A673 (cell line): ENCODE data around the gene HMGCLL1. TPM values are rescaled to one million over a fixed set of nuclear protein-coding genes. Genes with fewer than 3 reads are reported as not detected.

Source experiments
- BruUV-seq: library from RNA; stranded (reverse); fragments of 400-500 nt; replicated peaks from 2 replicates; lab custom pipeline; 2021; lab: Mats Ljungman, UMichigan
- CTCF ChIA-PET: fragments of 300-600 bp; sonication (Branson Sonifier 250); formaldehyde crosslinking; loops from one replicate; lab custom pipeline; 2022; ENCODE audit warnings: antibody characterized with exemption; lab: Charles Lee
- POLR2A ChIA-PET: fragments of 300-600 bp; sonication (Branson Sonifier 250); formaldehyde crosslinking; loops from one replicate; lab custom pipeline; 2022; ENCODE audit warnings: antibody characterized with exemption; ENCODE audit not compliant: low non-redundant PET; lab: Charles Lee
- DNase-seq: peaks from one replicate; pipeline ENCODE4 v3.0.0-alpha.2; 2015; ENCODE audit warnings: low spot score
- H3K27ac ChIP-seq: fragments of 200-600 bp; sonication (generic); 2 replicates; pipeline ENCODE4 v1.5.1; 2016; ENCODE audit warnings: mixed run types, low read depth, mild to moderate bottlenecking, mixed read lengths, antibody characterized with exemption, low read length; ENCODE audit not compliant: poor library complexity, severe bottlenecking
- H3K27me3 ChIP-seq: fragments of 200-600 bp; sonication (generic); replicated peaks from 2 replicates; pipeline ENCODE4 v1.6.1; 2017; ENCODE audit warnings: mixed run types, low read depth, mild to moderate bottlenecking, mixed read lengths, antibody characterized with exemption, low read length; ENCODE audit not compliant: insufficient read depth, poor library complexity
- H3K36me3 ChIP-seq: fragments of 200-600 bp; sonication (generic); 2 replicates; pipeline ENCODE4 v1.6.1; 2016; ENCODE audit warnings: mixed run types, mild to moderate bottlenecking, mixed read lengths, antibody characterized with exemption, low read length; ENCODE audit not compliant: insufficient read depth, poor library complexity, severe bottlenecking
- H3K4me1 ChIP-seq: fragments of 200-600 bp; sonication (generic); 2 replicates; pipeline ENCODE4 v1.6.1; 2017; ENCODE audit warnings: mixed run types, mild to moderate bottlenecking, mixed read lengths, antibody characterized with exemption, low read length; ENCODE audit not compliant: insufficient read depth, poor library complexity, severe bottlenecking
- H3K4me3 ChIP-seq: fragments of 200-600 bp; sonication (generic); 2 replicates; pipeline ENCODE4 v1.5.1; 2016; ENCODE audit warnings: low read depth, mixed run types, mild to moderate bottlenecking, mixed read lengths, low read length; ENCODE audit not compliant: poor library complexity, severe bottlenecking
- H3K9me3 ChIP-seq: fragments of 200-600 bp; sonication (generic); 2 replicates; pipeline ENCODE4 v1.6.1; 2016; ENCODE audit warnings: mixed run types, low read depth, mild to moderate bottlenecking, mixed read lengths, antibody characterized with exemption, low read length; ENCODE audit not compliant: poor library complexity, severe bottlenecking
- CTCF ChIP-seq: fragments of 300-800, 200-600 bp; sonication (generic); conservative IDR thresholded peaks from 2 replicates; pipeline ENCODE4 v1.5.1; 2017; ENCODE audit warnings: low read depth, mild to moderate bottlenecking, antibody characterized with exemption, low read length, moderate library complexity, mixed read lengths
- EZH2 ChIP-seq: fragments of 200-600 bp; sonication (generic); IDR thresholded peaks from 2 replicates; pipeline ENCODE4 v1.6.1; 2017; ENCODE audit warnings: borderline replicate concordance, low read depth, mild to moderate bottlenecking, mixed read lengths, antibody characterized with exemption, low read length; ENCODE audit not compliant: poor library complexity, severe bottlenecking
- intact Hi-C: fragments of 100-400 bp; cut with micrococcal nuclease; formaldehyde crosslinking; loops from one replicate; pipeline ENCODE4 v1.10.0; 2022; ENCODE audit not compliant: unreplicated experiment
- total RNA-seq: library from RNA; stranded (reverse); gene quantifications from 2 replicates; pipeline ENCODE4 v1.2.3, GENCODE V29; 2021

HMGCLL1 gene
- total RNA-seq, 1 experiment from 2014 or later: not detected

- no peak for TF ChIP-seq EZH2
- TF ChIP-seq CTCF: no peak
- intact Hi-C loops: no loop called here
- no peaks in the 10 kb centered on the region for H3K36me3 ChIP-seq
- no peaks in the 10 kb centered on the region for H3K27me3 ChIP-seq
- H3K9me3 ChIP-seq: no peaks in the 10 kb centered on the region
- DNase-seq: no peak
- H3K27ac ChIP-seq: no peak overlapping the region
- H3K4me1 ChIP-seq: no peaks in the 10 kb centered on the region
- CTCF ChIA-PET: no interaction called here
- H3K4me3 ChIP-seq: no peak overlapping the region
- no TSS peak for BruUV-seq
- POLR2A ChIA-PET: no interaction called here
Measured at GRCh38 chr6:55524441-55524840, 54.6 kb downstream of the HMGCLL1 start.

GRCh38 chr6:55518529-55519060 is 60.4 kb downstream of the HMGCLL1 start:
- CTCF ChIA-PET: no interaction called here

GRCh38 chr6:55516736-55517135 is 62.3 kb downstream of the HMGCLL1 start:
- Histone ChIP-seq H3K27me3 (no peaks in the 10 kb centered on the region), H3K4me3 (no peak overlapping the region), H3K36me3 (no peaks in the 10 kb centered on the region), H3K27ac (no peak overlapping the region), H3K4me1 (peaks cover 7% of the 10 kb centered on the region), H3K9me3 (no peaks in the 10 kb centered on the region)
- POLR2A ChIA-PET: no interaction called here
- BruUV-seq: no TSS peak
- no peak for DNase-seq
- TF ChIP-seq CTCF: no peak
- TF ChIP-seq EZH2: no peak
- intact Hi-C loops: no loop called here
- CTCF ChIA-PET: no interaction called here

More at GRCh38 chr6:55518529-55519060, 60.4 kb downstream of the HMGCLL1 start:
- no peak overlapping the region for H3K4me3 ChIP-seq
- peak; percentile 58 for DNase-seq
- no peaks in the 10 kb centered on the region for H3K36me3 ChIP-seq
- intact Hi-C loops: no loop called here
- H3K9me3 ChIP-seq: no peaks in the 10 kb centered on the region
- no peak for TF ChIP-seq CTCF
- no peak for TF ChIP-seq EZH2
- no TSS peak for BruUV-seq
- peaks cover 7% of the 10 kb centered on the region for H3K4me1 ChIP-seq
- H3K27me3 ChIP-seq: no peaks in the 10 kb centered on the region
- H3K27ac ChIP-seq: no peak overlapping the region
- POLR2A ChIA-PET: no interaction called here
